DMS79 (cell line): ENCODE data around the gene MMP25.
A peak's percentile ranks its signal among the peaks of the same experiment; 100 is the strongest.
"Not testable (repeated sequence)": the region's sequence is repeated elsewhere in the genome, so short reads cannot be mapped to it uniquely, and the experiment has no call there.

Experiments
- DNase-seq: peaks from one replicate; lab custom pipeline; 2025; lab: John Stamatoyannopoulos, UW

MMP25 gene

GRCh38 chr16:3030222-3031212 lies 15.8 kb upstream of the MMP25 start:
- no peak for DNase-seq

GRCh38 chr16:3032624-3033023 lies 13.7 kb upstream of the MMP25 start:
- DNase-seq, result no peak

GRCh38 chr16:3035289-3035971 lies 10.9 kb upstream of the MMP25 start:
- no peak for DNase-seq

GRCh38 chr16:3035972-3036725 lies 10.2 kb upstream of the MMP25 start:
- no peak for DNase-seq

GRCh38 chr16:3036726-3037315 lies 9.5 kb upstream of the MMP25 start, which contains the start of gene BICDL2:
TSS of gene BICDL2 (minus strand) at chr16:3036944. CDS start at chr16:3035496, 1,448 bp downstream.
- no peak for DNase-seq

GRCh38 chr16:3038256-3038655 lies 8.1 kb upstream of the MMP25 start:
- DNase-seq, result peak; percentile 39

- DNase-seq, result no peak
Observed at GRCh38 chr16:3038896-3039295, 7.5 kb upstream of the MMP25 start.

GRCh38 chr16:3042376-3042775 lies 4.0 kb upstream of the MMP25 start:
- no peak for DNase-seq

GRCh38 chr16:3044708-3045107 lies 1.7 kb upstream of the MMP25 start:
- DNase-seq, result no peak

- no peak for DNase-seq
Observed at GRCh38 chr16:3046641-3047386, 453 bp downstream of the MMP25 start.

GRCh38 chr16:3047387-3047720 lies 993 bp downstream of the MMP25 start:
- DNase-seq, result no peak

GRCh38 chr16:3049921-3050481 lies 3.6 kb downstream of the MMP25 start:
- DNase-seq, result no peak

- no peak for DNase-seq
Observed at GRCh38 chr16:3050487-3050886, 4.1 kb downstream of the MMP25 start.

- no peak for DNase-seq
Observed at GRCh38 chr16:3051009-3051408, 4.6 kb downstream of the MMP25 start.

GRCh38 chr16:3051494-3051893 lies 5.1 kb downstream of the MMP25 start:
- DNase-seq, result no peak

- DNase-seq, result not testable (repeated sequence)
Observed at GRCh38 chr16:3052571-3053329, 6.4 kb downstream of the MMP25 start.

GRCh38 chr16:3053330-3053710 lies 7.0 kb downstream of the MMP25 start:
- DNase-seq, result not testable (repeated sequence)

GRCh38 chr16:3054965-3055733 lies 8.8 kb downstream of the MMP25 start:
- no peak for DNase-seq

- DNase-seq, result not testable (repeated sequence)
Observed at GRCh38 chr16:3055734-3056115, 9.4 kb downstream of the MMP25 start.
